Activated effector memory CD4-positive, alpha-beta T cell treated with Interleukin-2 at 50 U/mL for 16 hours (primary cell): ENCODE results near the gene MAPKAP1.

ENCODE experiments used
- DNase-seq: peaks from one replicate; pipeline ENCODE4 v3.0.0-alpha.2; 2020

Gene MAPKAP1

GRCh38 chr9:125508249-125508648 lies 198.8 kb downstream of the MAPKAP1 start:
- DNase-seq, result no peak

- DNase-seq, result no peak
Measured at GRCh38 chr9:125507226-125507625, 199.8 kb downstream of the MAPKAP1 start.

GRCh38 chr9:125505988-125506438 lies 201.0 kb downstream of the MAPKAP1 start:
- DNase-seq, result no peak

GRCh38 chr9:125504616-125505015 lies 202.4 kb downstream of the MAPKAP1 start:
- DNase-seq, result no peak

GRCh38 chr9:125497906-125498305 lies 209.1 kb downstream of the MAPKAP1 start:
- DNase-seq, result no peak

- no peak for DNase-seq
Measured at GRCh38 chr9:125497478-125497877, 209.5 kb downstream of the MAPKAP1 start.

- no peak for DNase-seq
Measured at GRCh38 chr9:125496313-125496834, 210.6 kb downstream of the MAPKAP1 start.

- no peak for DNase-seq
Measured at GRCh38 chr9:125495172-125496119, 211.6 kb downstream of the MAPKAP1 start.

GRCh38 chr9:125494653-125494915 lies 212.4 kb downstream of the MAPKAP1 start:
- no peak for DNase-seq

- DNase-seq, result no peak
Measured at GRCh38 chr9:125493881-125494652, 212.9 kb downstream of the MAPKAP1 start.

- no peak for DNase-seq
Measured at GRCh38 chr9:125493384-125493783, 213.6 kb downstream of the MAPKAP1 start.

- no peak for DNase-seq
Measured at GRCh38 chr9:125492719-125493118, 214.3 kb downstream of the MAPKAP1 start.

- DNase-seq, result no peak
Measured at GRCh38 chr9:125487842-125488241, 219.2 kb downstream of the MAPKAP1 start.

GRCh38 chr9:125486576-125486975 lies 220.4 kb downstream of the MAPKAP1 start:
- no peak for DNase-seq

GRCh38 chr9:125486152-125486508 lies 220.9 kb downstream of the MAPKAP1 start:
- DNase-seq, result no peak

GRCh38 chr9:125485471-125486151 lies 221.4 kb downstream of the MAPKAP1 start:
- no peak for DNase-seq

GRCh38 chr9:125484350-125485282 lies 222.4 kb downstream of the MAPKAP1 start:
- no peak for DNase-seq

GRCh38 chr9:125483697-125484096 lies 223.3 kb downstream of the MAPKAP1 start:
- DNase-seq, result no peak

- no peak for DNase-seq
Measured at GRCh38 chr9:125479846-125480615, 227.0 kb downstream of the MAPKAP1 start.

- no peak for DNase-seq
Measured at GRCh38 chr9:125477089-125477544, 229.9 kb downstream of the MAPKAP1 start.

- DNase-seq, result no peak
Measured at GRCh38 chr9:125476645-125477044, 230.4 kb downstream of the MAPKAP1 start.
